GM18498 (cell line): Measurements from ENCODE around the gene SOX13.

Source experiments
- ATAC-seq: cut with Tn5 transposase; IDR thresholded peaks from one replicate; pipeline ENCODE4 v1.9.1; 2021; ENCODE audit warnings: mild to moderate bottlenecking, moderate library complexity; ENCODE audit not compliant: unreplicated experiment

Gene SOX13

DNA sequence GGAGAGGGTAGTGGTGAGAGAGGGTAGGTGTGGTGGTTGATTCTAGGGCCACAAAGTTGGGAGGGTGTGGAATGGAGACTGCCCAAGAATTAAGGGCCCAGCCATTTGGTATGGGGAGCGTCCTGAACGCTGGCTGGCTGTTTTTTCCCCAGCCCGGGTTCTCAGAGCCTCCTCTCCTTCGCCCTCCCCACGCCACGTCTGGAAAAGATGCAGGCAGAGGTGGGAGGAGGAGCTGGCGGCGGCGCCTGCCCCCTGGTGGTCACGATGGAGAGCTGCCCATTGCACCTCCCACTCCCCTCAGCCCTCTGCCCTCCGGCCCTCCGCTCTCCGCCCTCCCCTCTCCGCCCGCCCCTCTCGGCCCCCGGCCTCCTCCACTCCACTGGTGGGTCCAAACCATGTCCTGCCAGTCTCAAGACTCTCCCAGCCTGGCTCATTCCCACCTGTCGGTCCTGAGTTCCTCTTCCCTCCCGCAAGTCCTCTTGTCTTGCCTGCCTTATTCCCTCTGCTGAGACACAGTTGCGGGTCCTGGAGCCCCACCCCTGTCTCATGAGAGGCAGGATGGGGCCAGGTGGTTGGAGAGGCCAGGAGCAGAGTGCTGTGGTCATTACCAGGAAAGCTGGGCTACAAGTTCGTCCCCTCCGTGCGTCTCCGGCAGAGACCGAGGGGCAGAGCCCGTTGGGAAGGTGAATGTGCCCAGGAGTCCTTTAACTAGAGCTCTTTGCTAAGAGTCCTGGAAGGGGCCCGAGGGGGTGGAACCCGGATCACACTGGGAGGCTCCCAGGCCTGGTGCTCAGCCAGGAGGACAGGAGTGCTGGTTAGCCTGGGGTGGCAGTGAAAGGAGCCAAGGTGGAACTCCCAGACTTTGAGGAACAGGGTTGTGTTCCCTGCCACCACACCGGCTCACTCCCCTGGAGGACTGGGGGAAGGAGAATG, 56.3 kb downstream of the SOX13 start:
- ATAC-seq, result no peak

DNA sequence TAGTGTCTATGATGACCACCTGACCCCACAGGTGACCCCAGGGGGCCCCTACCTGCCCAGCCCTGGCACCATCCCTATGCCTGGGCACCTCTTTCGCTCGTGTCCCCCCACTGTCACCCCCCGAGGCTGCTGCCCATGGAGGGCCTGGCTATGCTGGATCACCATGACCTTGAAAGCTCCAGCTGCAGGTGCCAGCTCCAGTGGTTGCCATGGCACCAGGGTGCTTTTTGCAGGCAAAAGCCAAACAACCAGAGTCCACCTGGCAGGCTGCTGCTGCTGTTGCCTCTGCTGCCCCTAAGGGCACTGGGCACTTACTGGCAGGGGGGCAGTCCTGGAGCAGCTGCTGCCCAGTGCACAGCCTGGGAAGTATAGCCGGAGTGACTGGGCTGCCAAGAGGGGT, 57.3 kb downstream of the SOX13 start:
- ATAC-seq, result no peak

- ATAC-seq, result no peak
These were observed 58.3 kb downstream of the SOX13 start for GRCh38 chr1:204130981-204131892.

GRCh38 chr1:204131978-204132377, 59.1 kb downstream of the SOX13 start:
- no peak for ATAC-seq

GRCh38 chr1:204132718-204133117, 59.8 kb downstream of the SOX13 start:
- ATAC-seq, result no peak

- ATAC-seq, result no peak
These were observed 61.2 kb downstream of the SOX13 start for GRCh38 chr1:204134103-204134502.

DNA sequence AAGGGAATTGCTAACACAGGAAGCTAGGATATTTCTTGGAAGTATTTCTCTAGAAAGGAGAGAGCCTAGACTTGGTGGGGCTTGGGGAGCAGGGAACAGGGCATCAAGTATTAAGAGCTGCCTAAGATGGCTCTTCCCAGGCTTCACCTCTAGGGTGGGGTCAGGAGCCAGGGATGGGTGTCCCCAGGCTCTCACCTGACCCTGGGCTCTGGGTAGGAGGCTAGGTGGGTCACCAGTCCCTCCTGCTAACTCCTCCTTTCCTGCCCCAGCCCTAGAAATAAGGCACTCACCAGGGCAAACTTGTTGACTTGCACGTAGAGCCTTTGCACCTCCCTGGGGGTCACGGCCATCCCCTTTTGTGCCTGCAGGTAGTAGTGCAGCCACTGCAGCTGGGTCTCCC, 63.9 kb downstream of the SOX13 start:
- no peak for ATAC-seq

DNA sequence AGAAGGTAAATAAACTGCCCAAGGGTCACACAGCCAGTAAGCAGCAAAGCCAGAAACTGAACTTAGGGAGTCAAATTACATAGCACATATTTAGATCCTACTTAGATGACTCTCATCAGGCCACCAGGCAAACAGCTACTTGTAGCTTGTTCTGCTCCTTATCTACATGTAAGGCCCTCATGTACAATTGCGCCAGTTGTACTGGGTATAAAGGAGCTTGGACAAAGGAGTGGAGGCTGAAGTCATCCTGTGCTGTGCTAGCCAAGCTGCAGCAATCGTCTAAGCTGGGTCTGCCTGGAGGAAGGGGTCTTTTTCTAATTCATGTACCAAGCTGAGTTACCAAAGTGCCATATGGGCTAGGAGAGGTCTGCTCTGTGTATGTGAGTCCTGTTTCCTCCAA, 66.2 kb downstream of the SOX13 start:
- ATAC-seq, result no peak

DNA sequence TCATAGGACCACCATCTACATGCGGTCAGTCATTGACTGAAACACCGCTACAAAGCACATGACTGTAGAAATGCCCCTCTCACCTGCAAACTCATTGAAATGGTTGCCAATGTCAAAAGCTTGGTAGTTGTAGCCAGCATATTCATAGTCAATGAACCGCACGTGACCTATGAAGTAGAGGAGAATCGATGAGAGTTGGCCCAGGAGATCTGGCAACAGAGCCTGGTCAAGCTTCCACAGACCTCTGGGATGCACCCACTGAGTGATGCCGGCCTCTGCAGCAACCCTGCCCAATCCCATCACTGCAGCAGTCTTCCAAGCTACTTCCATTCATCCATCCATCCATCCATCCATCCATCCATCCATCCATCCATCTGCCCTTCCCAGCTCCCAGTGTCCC, 67.0 kb downstream of the SOX13 start:
- ATAC-seq, result no peak

DNA sequence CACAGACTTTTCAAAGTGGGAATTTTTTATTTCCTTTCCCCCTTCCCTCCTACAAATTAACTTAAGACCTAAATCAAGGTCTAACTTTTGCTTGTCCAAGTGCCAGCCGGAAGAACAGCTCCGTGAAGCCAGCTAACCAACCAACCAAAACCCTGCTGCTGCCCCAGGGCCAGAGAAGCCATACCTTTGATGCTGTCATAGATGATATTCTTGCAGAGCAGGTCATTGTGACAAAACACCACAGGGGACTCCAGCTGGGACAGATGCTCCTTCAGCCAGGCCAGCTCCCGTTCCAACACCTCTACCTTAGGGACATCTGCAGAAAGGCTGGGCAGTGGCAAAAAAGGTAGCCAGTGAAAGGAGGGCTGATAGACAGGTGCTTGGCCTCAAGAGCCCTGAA, 68.2 kb downstream of the SOX13 start:
- no peak for ATAC-seq

DNA sequence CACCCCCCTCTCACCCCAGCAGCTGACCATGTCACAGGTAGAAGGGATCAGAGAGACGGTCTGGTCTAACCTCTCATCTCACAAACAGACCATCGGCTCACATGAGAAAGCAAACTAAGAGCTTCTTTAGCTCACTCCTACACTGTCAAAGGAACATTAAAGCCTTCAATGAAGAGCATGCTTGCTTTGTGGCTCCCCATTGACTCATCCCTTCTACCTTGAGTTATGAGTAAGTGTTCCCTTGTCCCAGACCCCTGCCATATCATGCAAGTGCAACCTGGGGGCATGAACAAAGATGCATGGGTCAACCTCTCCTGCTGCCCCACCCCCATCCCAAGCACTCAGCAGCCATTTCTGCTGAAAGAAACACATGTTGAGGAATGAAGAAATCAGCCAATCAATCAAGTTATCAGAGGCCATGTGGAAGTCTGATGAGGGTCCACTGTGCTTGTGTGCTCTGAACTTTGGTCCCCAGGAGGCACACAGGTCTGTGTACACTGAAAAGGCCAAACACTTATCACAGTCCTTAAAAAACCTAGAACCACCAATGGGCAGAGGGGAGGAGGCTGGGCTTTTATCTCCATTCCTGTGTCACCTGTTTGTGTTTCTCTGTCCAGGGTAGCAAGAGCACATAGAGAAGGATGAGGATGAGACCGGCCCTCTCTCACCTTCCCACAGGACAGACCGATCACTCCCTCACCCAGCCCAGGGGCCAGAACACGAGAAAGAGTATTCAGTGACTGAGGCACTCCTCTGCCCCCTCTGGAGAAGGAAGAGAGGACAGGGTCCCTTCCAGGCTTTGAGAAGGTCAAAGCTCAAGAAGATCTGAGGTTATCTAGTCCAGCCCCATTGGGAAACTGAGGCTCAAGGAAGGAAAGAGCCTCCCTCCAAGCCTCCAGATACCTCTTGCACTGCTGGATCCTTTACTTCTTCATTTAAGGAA, 69.4 kb downstream of the SOX13 start:
- no peak for ATAC-seq

- no peak for ATAC-seq
These were observed 70.5 kb downstream of the SOX13 start for GRCh38 chr1:204143276-204144041.

DNA sequence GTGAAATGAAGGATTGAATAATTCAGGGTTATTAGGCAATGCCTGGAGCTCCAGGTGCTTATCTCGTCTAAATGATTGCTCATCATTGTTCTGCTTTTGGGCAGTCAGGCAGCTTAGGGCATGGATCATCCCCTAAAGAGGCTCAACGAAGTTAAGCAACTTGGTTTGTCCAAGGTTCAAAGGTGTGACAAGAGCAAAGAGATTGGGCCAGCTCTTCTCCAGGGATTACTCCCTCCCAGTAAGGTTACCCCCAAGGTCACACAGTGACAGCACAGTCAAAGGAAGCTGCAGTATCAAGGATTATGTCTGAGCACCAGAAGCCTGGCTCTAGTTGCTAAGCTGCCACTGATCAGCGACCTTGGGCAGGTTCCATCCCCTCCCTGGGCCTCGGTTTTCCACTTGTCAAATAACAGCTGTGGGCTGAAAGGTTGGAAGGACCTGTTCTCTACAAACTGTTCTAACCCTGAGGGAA, 72.2 kb downstream of the SOX13 start:
- no peak for ATAC-seq

DNA sequence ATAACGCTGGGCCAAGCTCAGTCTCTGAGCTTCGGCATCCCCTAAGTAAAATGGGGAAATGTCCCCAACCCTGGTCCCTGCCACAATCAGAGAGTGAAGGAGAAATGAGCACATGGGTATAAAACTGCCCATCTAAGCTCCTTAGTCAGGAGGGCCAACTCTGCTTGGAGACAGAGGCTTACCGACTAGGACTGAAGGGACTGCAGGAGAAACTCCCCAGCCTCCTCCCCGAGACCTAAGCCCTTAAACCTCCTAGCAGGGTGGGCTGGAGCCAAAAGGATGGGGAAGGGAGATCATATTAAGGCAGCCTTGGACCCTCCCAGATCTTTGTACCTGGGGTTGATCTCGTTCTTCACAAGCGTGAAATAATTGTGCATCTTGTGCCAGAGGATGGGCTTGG, 73.4 kb downstream of the SOX13 start:
- no peak for ATAC-seq

DNA sequence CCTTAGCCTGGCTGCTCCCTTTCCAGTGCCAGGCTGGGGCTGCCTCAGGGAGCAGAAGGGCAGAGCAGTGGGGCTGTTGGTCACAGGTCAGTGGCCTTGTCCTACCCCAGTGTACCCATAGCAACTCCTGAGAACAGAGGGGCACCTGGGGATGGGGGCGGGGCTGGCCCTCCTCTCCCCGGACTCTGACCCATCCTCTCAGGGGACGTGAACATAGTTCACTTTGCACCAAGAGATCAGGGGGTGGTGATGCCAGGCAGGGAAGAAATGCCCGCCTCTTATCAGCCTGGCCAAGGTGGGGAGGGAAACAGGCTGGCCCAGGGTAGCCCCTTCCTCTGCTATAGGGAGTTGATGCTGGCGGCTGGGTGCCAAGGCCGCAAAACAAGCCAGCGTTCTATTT, 74.0 kb downstream of the SOX13 start:
- no peak for ATAC-seq

- no peak for ATAC-seq
These were observed 74.8 kb downstream of the SOX13 start for GRCh38 chr1:204147406-204148383.

- ATAC-seq, result no peak
These were observed 76.2 kb downstream of the SOX13 start for GRCh38 chr1:204149107-204149506.
